Retinal pigment epithelial cell (primary cell): ENCODE measurements around the gene KIFC3.
"Not testable (repeated sequence)": the region's sequence is repeated elsewhere in the genome, so short reads cannot be mapped to it uniquely, and the experiment has no call there.

Experiments
- DNase-seq: peaks from one replicate; pipeline ENCODE4 v3.0.0-alpha.2; 2010; ENCODE audit warnings: low read depth
- H3K4me3 ChIP-seq: 2 replicates; pipeline ENCODE4 v1.5.1; 2011; ENCODE audit warnings: mild to moderate bottlenecking, low read length, control low read depth, moderate library complexity
- TF ChIP-seq, protein P1 (sequence below): conservative IDR thresholded peaks from 2 replicates; pipeline ENCODE4 v1.5.1; 2011; ENCODE audit warnings: low read depth, low read length, control low read depth, inconsistent platforms

KIFC3 gene, protein sequence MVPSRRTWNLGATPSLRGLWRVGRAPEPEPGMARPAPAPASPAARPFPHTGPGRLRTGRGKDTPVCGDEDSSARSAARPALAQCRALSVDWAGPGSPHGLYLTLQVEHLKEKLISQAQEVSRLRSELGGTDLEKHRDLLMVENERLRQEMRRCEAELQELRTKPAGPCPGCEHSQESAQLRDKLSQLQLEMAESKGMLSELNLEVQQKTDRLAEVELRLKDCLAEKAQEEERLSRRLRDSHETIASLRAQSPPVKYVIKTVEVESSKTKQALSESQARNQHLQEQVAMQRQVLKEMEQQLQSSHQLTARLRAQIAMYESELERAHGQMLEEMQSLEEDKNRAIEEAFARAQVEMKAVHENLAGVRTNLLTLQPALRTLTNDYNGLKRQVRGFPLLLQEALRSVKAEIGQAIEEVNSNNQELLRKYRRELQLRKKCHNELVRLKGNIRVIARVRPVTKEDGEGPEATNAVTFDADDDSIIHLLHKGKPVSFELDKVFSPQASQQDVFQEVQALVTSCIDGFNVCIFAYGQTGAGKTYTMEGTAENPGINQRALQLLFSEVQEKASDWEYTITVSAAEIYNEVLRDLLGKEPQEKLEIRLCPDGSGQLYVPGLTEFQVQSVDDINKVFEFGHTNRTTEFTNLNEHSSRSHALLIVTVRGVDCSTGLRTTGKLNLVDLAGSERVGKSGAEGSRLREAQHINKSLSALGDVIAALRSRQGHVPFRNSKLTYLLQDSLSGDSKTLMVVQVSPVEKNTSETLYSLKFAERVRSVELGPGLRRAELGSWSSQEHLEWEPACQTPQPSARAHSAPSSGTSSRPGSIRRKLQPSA

DNA sequence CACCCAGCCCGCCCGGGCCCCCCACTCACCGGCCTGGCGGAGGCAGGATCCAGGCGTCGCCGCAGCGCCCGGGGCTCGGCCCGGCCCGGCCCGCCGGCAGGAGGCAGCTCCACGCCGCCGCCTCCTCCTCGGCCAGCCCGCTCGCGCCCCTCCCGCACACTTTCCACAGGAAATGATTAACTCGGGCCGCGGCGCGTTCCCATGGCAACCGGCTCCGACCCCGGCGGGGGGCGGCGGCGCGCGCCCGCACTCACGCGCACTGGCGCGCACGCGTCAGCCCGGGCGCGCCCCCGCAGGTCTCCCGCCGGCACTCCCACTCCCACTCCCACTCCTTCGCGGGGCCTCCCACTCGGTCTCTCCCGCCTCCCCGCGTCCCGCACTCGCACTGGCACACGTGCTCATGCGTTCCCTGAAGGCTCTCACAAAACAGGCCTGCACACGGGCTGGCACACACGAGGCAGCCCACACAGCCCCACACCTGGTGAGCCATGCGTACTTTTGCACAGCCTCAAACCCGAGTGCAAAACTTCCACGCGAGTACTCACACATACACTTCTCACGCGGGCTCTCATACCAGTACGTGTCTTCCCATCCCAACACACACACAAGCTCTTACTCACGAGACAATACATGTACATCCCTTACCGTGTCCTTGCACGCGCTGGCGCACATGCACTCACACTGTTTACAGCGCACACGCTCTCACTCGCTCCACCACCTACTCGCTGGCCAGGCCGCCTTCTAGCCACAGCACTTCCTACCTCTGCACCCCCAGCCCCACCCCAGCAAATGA lies at the start of gene KIFC3:
Gene KIFC3, minus strand, starts transcription at position 151 of the 793 bp plus-strand sequence. CDS start 4,248 bp downstream, outside the sequence.
- TF ChIP-seq, protein P1, sequence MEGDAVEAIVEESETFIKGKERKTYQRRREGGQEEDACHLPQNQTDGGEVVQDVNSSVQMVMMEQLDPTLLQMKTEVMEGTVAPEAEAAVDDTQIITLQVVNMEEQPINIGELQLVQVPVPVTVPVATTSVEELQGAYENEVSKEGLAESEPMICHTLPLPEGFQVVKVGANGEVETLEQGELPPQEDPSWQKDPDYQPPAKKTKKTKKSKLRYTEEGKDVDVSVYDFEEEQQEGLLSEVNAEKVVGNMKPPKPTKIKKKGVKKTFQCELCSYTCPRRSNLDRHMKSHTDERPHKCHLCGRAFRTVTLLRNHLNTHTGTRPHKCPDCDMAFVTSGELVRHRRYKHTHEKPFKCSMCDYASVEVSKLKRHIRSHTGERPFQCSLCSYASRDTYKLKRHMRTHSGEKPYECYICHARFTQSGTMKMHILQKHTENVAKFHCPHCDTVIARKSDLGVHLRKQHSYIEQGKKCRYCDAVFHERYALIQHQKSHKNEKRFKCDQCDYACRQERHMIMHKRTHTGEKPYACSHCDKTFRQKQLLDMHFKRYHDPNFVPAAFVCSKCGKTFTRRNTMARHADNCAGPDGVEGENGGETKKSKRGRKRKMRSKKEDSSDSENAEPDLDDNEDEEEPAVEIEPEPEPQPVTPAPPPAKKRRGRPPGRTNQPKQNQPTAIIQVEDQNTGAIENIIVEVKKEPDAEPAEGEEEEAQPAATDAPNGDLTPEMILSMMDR, result no peak
- DNase-seq, result no peak
- peak within 1 kb of the TSS; percentile 66 for H3K4me3 ChIP-seq

DNA sequence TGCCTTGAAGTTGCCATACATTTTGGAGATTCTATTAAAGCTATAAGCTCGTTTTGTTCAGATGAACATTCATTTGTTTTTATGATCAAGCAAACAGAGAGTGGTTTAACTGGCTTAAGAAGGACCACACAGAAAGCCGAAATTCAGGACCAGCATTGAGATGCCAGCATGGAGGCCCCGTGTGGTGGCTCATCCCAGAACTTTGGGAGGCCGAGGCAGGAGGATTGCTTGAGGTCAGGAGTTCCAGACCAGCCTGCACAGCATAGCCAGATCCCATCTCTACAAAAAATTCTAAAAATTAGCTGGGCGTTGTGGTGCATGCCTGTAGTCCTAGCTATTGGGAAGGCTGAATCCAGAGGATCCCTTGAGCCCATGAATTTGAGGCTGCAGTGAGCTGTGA lies 45.9 kb upstream of the KIFC3 start:
- no peak for DNase-seq
- TF ChIP-seq, protein P1, result no peak
- H3K4me3 ChIP-seq, result no peak overlapping the region

DNA sequence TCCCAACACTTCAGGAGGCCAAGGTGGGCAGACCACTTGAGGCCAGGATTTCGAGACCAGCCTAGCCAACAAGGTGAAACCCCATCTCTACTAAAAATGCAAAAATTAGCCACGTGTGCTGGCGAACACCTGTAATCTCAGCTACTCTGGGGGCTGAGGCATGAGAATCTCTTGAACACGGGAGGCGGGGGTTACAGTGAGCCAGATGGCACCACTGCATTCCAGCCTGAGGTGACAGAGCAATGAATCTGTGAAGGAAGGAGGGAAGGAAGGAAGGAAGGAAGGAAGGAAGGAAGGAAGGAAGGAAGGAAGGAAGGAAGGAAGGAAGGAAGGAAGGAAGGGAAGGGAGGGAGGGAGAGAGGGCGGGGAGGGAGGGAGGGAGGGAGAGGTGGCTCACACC lies 44.6 kb upstream of the KIFC3 start:
- H3K4me3 ChIP-seq, result not testable (repeated sequence)

DNA sequence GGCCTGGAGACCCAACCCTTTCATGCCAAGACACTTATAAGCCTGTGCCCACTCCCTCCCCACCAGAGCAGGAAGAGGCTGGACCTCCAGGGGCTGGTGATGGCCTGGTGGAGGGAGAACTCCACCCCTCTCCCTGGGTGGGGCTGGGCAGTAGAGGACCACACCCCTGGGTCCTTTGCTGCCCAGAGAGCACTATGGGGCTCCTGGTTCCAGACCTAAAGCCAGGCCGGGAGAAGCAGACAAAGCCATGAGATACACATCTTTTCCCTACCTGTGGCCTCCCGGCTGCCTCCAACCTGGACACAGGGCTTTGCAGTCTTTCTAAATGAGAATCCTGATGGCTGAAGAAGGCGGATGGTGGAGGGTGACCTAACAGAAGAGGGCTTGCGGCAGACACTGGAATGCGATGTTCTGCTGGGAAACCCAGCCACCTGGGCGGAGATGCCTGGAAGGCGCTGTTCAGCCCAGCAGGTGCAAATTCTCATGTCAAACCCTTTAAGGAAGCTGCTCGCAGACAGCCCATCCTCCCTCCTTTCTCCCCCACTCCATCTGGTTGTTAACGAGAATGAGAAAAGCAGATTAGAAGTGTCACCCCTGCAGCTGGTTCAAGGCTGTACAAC lies 43.9 kb upstream of the KIFC3 start:
- DNase-seq, result no peak
- TF ChIP-seq, protein P1, result no peak
- H3K4me3 ChIP-seq, result no peak overlapping the region

More for the DNA sequence above, 44.6 kb upstream of the KIFC3 start:
- not testable (repeated sequence) for DNase-seq

DNA sequence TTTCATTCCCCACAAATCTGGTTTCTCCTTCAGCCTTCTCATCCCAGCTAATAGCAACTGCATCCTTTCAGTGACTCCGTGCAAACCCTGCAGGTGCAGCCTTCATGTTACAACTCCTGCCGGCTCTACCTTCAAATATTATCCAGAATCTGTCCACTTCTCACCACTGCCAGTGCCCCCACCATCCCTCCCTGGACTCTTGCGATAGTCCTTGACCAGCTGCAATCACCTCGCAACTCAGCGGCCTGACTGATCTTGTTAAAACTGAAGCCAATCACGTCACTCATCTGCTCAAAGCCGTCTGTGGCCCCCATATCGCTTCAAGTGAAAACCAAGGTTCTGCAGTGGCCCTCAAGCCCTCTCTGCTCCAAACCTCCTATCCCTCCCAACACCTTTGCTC lies 42.8 kb upstream of the KIFC3 start:
- H3K4me3 ChIP-seq, result no peak overlapping the region
- no peak for DNase-seq
- TF ChIP-seq, protein P1, result no peak

DNA sequence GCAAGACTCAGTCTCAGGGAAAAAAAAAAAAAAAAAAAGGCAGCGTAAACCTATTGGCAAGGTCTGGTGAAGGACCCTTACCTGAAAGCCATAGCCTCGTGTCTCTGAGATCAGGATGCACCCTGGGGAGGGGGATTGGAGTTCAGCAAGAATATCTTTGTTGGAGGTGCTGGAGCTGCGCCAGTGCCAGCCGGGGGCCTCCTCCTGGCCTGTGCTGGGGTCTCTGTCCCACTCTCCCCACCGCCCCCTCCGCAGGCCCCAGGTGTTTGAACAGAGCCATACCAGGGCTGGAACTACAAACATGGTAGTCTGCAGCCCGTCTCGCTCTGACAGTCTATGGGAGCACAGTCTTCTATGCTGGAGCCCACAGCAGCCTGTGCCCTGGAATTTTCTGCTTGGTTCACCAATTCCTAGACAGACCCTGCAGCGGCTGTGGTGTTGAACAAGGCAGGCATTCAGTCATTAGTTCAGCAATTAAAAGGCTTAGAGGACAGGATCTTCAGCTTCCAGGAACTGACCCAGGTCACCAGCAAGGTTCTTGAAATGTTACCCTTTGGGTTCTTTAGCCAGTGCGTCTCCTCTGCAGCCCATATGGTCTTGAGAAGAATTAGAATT lies 42.2 kb upstream of the KIFC3 start:
- TF ChIP-seq, protein P1, result no peak
- no peak for DNase-seq
- no peak overlapping the region for H3K4me3 ChIP-seq

DNA sequence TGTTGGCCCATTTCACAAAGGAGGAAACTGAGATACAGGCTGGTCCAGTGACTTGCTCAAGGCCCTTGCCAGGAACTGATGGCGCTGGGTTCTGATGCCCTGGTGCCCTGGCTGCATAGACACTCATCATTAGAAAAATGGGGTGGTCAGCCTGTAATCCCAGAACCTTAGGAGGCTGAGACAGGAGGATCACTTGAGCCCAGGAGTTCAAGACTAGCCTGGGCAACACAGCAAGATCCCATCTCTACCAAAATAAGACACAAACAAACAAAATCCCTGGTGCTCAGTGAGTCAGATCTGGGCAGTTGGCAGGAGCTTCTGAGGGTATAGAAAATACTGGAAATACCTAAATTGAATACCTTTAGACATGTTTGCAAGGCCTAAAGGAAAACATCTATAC lies 41.1 kb upstream of the KIFC3 start:
- H3K4me3 ChIP-seq, result no peak overlapping the region
- DNase-seq, result no peak
- TF ChIP-seq, protein P1, result no peak
